Right lung (tissue), 5 donors: Measurements from ENCODE around the gene MBP. TPM values are rescaled to one million over a fixed set of nuclear protein-coding genes. Genes with fewer than 3 reads are reported as not detected.

Experiments
- DNase-seq, 2 donors: peaks; one replicate each; pipeline ENCODE4 v3.0.0-alpha.2; 2013
- polyA plus RNA-seq, 5 donors: library from polyadenylated mRNA; unstranded; fragments of 120-200 nt; gene quantifications; one replicate each; pipeline versions ENCODE4 v1.2.1 to v1.2.3, GENCODE V29; 2013; ENCODE audit warnings: inconsistent platforms in 1 of 5, low replicate concordance in 1 of 5; ENCODE audit not compliant: insufficient read length in 5 of 5, insufficient read depth in 1 of 5

MBP gene
- polyA plus RNA-seq, 5 donors: 8.3 to 11.9 (median 10.7) TPM

DNA sequence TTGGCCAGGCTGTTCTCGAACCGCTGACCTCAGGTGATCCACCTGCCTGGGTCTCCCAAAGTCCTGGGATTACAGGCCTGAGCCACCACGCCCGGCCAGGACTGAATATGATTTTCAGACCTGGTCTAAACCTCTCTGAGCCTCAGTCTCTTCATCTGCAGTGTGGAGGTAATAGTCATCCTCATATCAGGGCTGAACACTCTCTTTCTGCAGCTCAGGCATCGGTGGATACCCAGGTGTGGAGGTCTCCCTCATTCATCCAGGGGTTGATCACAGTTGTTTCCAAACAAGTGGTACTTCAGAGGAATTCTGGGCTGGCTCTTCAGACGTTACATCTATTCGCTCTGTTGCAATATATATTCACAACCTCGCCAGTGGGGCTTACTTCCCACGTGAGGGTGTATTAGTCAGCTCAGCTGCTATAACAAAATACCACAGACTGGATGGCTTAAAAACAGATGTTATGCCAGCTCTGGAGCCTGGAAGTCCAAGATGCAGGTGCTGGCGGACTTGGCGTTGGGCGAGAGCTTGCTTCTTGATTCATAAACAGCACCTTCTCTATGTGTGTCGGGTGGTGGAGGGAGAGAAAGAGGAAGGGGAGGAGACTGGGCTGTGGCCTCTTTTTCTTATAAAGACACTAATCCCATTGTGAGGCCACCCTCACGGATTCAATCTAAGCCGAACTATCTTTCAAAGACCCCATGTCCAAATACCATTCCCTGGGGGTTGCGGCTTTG, 2.9 kb upstream of the MBP start:
- no peak for DNase-seq

GRCh38 chr18:77134611-77135010, 2.0 kb upstream of the MBP start:
- no peak for DNase-seq

- no peak for DNase-seq
Observed at GRCh38 chr18:77133835-77134496, 1.4 kb upstream of the MBP start.

GRCh38 chr18:77133051-77133834, 660 bp upstream of the MBP start:
- no peak for DNase-seq

GRCh38 chr18:77131652-77132368, 773 bp downstream of the MBP start:
- DNase-seq: no peak

DNA sequence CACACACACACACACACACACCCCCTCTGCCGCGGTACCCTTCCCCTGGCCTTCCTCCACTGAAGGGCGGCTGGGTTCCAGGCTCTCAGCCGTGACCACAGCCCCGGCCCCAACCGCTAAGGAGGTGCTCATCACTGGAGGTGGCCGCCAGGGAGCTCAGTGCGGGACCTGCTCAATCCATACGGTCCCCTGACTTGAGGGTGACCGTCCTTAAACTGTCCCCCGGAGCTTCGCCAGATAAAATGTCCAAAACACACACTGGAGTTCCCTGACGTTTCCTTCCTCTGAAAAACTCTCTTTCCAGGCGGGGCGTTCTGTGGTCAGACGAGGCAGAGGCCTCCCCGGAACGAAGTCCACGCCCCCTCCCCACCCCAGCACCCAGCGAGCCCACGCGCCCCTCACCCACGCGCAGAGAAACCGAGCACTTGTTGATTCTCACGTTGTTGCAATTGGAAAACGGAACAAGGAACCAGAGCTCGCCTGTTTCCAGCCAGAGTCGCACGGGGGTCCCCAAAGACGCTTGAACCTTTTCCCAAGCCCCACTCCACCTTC, 1.4 kb downstream of the MBP start:
- DNase-seq: no peak

DNA sequence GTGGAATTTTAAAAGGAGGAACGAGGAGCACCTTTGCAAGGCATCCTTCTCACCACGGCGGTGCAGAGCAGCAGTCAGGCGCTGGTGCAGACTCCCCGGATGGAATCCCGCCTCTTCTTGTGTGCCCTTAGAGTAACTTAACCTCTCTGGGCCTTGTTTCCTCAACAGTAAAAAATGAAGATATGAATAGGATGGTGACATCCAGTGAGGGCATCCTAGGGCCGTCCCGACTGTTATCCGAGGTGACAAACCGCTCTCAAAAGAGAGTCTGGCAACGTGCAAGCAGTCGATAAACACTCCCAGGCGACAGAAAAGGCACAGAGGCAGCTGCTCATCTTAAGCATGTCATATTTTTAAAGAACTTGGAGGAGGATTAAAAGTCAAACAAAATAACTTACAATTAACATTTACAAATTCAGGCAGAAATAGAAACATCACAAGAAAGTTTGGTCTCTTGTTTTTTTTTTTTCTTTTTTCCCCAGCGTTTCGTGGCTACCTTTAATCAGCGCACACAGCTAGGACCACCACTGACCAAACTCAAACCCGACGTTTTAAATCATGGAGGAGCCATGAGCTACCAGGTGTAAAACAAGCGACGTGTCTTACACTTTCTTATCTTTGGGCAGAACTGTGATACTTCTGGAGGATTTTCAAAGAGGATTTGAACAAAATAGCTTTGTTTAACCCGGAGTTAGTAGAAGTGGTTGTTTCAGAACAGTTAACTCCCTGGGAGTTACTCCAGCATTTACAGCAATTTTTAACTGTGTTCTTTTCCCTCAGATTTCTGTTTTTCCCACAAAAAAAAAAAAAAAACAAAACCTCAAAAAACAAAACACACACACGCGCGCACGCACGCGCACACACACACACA, 2.1 kb downstream of the MBP start:
- no peak for DNase-seq

- DNase-seq: no peak
Observed at GRCh38 chr18:77129150-77129551, 3.4 kb downstream of the MBP start.

GRCh38 chr18:77127769-77128671, 4.6 kb downstream of the MBP start:
- DNase-seq: no peak

DNA sequence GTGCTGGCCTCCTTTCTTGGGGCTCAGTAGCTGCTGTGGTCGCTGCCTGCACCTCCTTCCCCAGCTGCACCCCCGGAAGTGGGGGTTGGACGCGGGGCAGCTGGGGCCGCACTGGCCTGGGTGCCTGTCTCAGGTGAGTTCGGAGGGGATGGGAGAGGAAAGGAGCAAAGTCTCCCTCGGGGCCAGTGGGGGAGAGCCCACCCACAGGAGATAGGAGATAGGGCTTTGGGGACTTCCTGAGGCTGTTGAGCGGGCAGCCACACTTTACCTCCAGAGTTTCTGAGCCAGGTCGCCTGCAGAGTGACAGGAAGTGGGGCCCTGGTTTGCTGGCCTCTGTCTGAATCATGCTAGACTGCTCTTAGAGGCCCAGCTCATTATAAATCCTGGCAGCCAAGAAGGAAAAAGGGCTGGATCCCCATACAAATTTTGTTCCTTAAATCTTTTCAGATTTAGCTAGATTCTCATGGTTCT, 8.1 kb downstream of the MBP start:
- no peak for DNase-seq

GRCh38 chr18:77123320-77124231, 9.0 kb downstream of the MBP start:
- DNase-seq: no peak

DNA sequence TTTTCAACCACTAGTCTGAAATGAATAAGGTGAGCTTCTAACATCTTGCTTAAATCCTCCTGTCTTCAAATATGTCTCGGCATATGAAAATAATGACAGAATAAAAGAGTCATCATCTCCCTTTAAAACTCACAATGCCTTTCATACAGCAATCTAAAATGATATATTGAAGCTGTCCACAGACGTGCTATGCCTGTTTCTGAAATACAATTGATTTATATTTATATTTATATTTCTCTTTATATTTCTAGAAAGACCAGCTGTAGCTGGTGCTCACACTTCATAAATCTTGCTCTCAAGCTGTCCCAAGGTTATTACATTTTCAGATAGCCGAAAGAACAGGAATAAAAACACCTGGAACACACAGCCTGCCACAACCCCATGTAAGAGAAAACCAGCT, 11.1 kb downstream of the MBP start:
- DNase-seq: no peak

DNA sequence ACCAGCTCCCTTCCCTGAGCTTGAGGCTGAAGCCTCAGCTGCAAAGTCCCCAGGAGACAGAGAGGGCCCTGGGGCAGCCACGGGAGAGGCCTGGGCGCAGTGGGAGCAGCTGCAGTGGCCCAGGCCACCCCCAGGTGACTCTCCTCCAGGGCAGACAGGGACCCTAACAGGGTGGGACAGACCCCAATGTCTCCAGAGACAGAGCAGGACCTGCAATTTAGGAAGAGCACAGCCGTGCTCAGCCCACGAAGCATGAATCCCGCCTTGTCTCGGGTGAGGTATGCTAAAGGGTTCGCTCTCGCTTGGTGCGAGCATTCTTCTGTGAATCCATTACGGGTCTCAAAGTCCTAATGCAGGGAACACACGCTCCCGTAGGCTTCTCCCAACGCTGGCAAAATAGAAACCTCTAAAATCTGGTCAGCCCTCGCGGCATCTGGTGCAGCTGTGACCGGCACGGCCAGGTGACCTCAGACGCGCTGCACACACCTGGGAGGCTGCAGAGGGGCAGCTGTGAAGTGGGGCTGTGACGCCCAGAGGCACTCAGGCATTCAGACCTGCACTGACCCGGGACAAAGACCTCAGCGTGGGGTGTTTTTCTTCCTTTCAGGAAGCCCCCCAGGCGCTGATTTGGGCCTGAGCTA, 12.6 kb downstream of the MBP start:
- no peak for DNase-seq

GRCh38 chr18:77119101-77119850, 13.3 kb downstream of the MBP start:
- DNase-seq: no peak

DNA sequence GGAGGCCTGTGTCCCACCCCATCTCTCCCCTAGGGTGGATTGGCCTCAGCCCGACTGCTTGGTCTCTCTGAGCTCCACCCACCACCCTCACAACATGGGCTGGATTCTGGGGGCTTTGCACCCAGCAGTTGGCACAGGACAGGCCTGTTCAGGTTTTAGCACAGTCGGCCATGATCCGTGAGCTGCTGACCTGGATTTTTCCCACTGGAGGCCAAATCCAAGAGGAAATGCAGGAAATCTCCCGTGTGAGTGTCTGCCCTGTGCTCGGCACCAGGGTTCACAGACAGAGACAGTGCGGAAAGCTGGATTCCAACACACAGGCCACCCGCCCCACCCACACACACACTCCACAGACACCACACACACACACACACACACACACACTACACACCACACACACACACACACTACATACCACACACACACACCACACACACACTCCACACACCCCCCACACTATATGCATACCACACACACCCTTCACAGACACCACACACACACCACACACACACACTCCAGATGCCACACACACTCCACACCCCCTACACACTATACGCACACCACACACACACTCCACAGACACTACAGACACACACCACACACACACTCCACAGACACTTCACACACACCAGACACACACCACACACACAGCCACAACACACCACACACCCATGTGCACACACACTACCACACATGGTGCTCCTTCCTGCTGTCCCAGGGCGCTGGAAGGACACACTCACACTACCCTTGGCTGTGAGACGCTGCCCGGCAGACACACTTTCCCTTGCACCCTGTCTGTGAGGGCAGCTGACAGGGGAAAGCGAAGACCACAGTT, 14.1 kb downstream of the MBP start:
- no peak for DNase-seq
